NCI-H524 (cell line): ENCODE data around the gene BRPF1.

Source experiments
- DNase-seq, 2 experiments: peaks; one replicate each; lab custom pipeline; 2025; lab: John Stamatoyannopoulos, UW

BRPF1 gene

GRCh38 chr3:9703736-9704346, 27.7 kb upstream of the BRPF1 start, which contains the start of gene CPNE9:
TSS of gene CPNE9 (plus strand) at chr3:9703833. CDS start at chr3:9703997, 164 bp downstream.
- DNase-seq = peak; percentile 7 to 43

- DNase-seq = peak; percentile 9 to 23
Observed at GRCh38 chr3:9704347-9705322, 26.9 kb upstream of the BRPF1 start.

- no peak for DNase-seq
Observed at GRCh38 chr3:9710174-9710739, 21.3 kb upstream of the BRPF1 start.

GRCh38 chr3:9712415-9712814, 19.1 kb upstream of the BRPF1 start:
- DNase-seq = no peak

GRCh38 chr3:9713142-9713541, 18.4 kb upstream of the BRPF1 start:
- DNase-seq = no peak

GRCh38 chr3:9715136-9715535, 16.4 kb upstream of the BRPF1 start:
- no peak for DNase-seq

GRCh38 chr3:9715764-9716437, 15.6 kb upstream of the BRPF1 start:
- no peak for DNase-seq

GRCh38 chr3:9716801-9717555, 14.6 kb upstream of the BRPF1 start:
- DNase-seq = no peak

GRCh38 chr3:9717563-9717962, 14.0 kb upstream of the BRPF1 start:
- DNase-seq = no peak

GRCh38 chr3:9718118-9718517, 13.4 kb upstream of the BRPF1 start:
- no peak for DNase-seq

- DNase-seq = no peak
Observed at GRCh38 chr3:9721015-9721699, 10.4 kb upstream of the BRPF1 start.

- no peak for DNase-seq
Observed at GRCh38 chr3:9721700-9722060, 9.9 kb upstream of the BRPF1 start.

- no peak for DNase-seq
Observed at GRCh38 chr3:9725775-9726515, 5.6 kb upstream of the BRPF1 start.

GRCh38 chr3:9727041-9727595, 4.4 kb upstream of the BRPF1 start:
- DNase-seq = peak; percentile 21 to 52

GRCh38 chr3:9727743-9728142, 3.8 kb upstream of the BRPF1 start:
- no peak for DNase-seq

- DNase-seq = no peak
Observed at GRCh38 chr3:9729419-9729818, 2.1 kb upstream of the BRPF1 start.

GRCh38 chr3:9730657-9731205, 804 bp upstream of the BRPF1 start:
- DNase-seq = no peak

GRCh38 chr3:9732080-9732739, 675 bp downstream of the BRPF1 start:
- no peak for DNase-seq

GRCh38 chr3:9732740-9733115, 1.2 kb downstream of the BRPF1 start:
- DNase-seq = no peak
